IMR-90 (cell line): ENCODE results near the gene ZNF726. TPM values are rescaled to one million over a fixed set of nuclear protein-coding genes. Genes with fewer than 3 reads are reported as not detected.
"Not testable (repeated sequence)": the region's sequence is repeated elsewhere in the genome, so short reads cannot be mapped to it uniquely, and the experiment has no call there.

Experiments
- ATAC-seq: fragments of 200-7000 bp; cut with Tn5 transposase; 2 replicates; pipeline ENCODE4 v1.9.1; 2020; ENCODE audit warnings: low read depth, mild to moderate bottlenecking, moderate library complexity
- BruUV-seq: library from RNA; stranded (reverse); fragments of 400-500 nt; replicated peaks from 2 replicates; lab custom pipeline; 2021; lab: Mats Ljungman, UMichigan
- CTCF ChIA-PET: fragments of 300-600 bp; formaldehyde crosslinking; extraction: SDS; loops from one replicate; lab custom pipeline; 2021; ENCODE audit warnings: antibody characterized with exemption; lab: Yijun Ruan, JAX
- POLR2A ChIA-PET: fragments of 300-600 bp; sonication (Branson Sonifier 250); formaldehyde crosslinking; loops from one replicate; lab custom pipeline; 2022; ENCODE audit warnings: antibody characterized with exemption; ENCODE audit not compliant: unreplicated experiment; lab: Charles Lee
- DNase-seq: peaks from one replicate; pipeline ENCODE4 v3.0.0; 2013
- H2AFZ ChIP-seq: replicated peaks from 2 replicates; pipeline ENCODE3; 2013; ENCODE audit warnings: low read length, mild to moderate bottlenecking; ENCODE audit not compliant: poor library complexity
- H2AK5ac ChIP-seq: 2 replicates; pipeline ENCODE4 v1.6.1; 2013; ENCODE audit warnings: low read depth, low read length, inconsistent platforms
- H2AK9ac ChIP-seq: replicated peaks from 2 replicates; pipeline ENCODE3; 2013; ENCODE audit warnings: mild to moderate bottlenecking, low read depth, low read length, moderate library complexity; ENCODE audit not compliant: poor library complexity
- H2BK120ac ChIP-seq: 2 replicates; pipeline ENCODE4 v1.6.1; 2013; ENCODE audit warnings: low read depth, low read length, inconsistent platforms
- H2BK15ac ChIP-seq: 3 replicates; pipeline ENCODE4 v1.6.1; 2013; ENCODE audit warnings: low read depth, low read length, inconsistent platforms
- H2BK20ac ChIP-seq: 2 replicates; pipeline ENCODE4 v1.6.1; 2013; ENCODE audit warnings: low read depth, mild to moderate bottlenecking, inconsistent platforms, low read length, moderate library complexity
- H2BK5ac ChIP-seq: 2 replicates; pipeline ENCODE4 v1.6.1; 2013; ENCODE audit warnings: mild to moderate bottlenecking, low read depth, low read length, inconsistent platforms; ENCODE audit not compliant: poor library complexity, severe bottlenecking
- H3K14ac ChIP-seq: replicated peaks from 2 replicates; pipeline ENCODE4 v1.6.1; 2013; ENCODE audit warnings: low read depth, low read length, inconsistent platforms
- H3K18ac ChIP-seq: 2 replicates; pipeline ENCODE4 v1.6.1; 2013; ENCODE audit warnings: low read depth, low read length, control low read depth
- H3K23ac ChIP-seq: 2 replicates; pipeline ENCODE4 v1.6.1; 2013; ENCODE audit warnings: low read depth, low read length, inconsistent platforms
- H3K27ac ChIP-seq: 2 replicates; pipeline ENCODE4 v1.5.1; 2013; ENCODE audit warnings: mild to moderate bottlenecking, control low read depth, low read length; ENCODE audit not compliant: insufficient read depth
- H3K27me3 ChIP-seq: 2 replicates; pipeline ENCODE4 v1.6.1; 2013; ENCODE audit warnings: low read length; ENCODE audit not compliant: control insufficient read depth, insufficient read depth
- H3K36me3 ChIP-seq: 2 replicates; pipeline ENCODE4 v1.6.1; 2013; ENCODE audit warnings: low read length, mixed read lengths; ENCODE audit not compliant: control insufficient read depth, insufficient read depth
- H3K4ac ChIP-seq: 2 replicates; pipeline ENCODE4 v1.6.1; 2013; ENCODE audit warnings: low read depth, low read length, inconsistent platforms
- H3K4me1 ChIP-seq: 2 replicates; pipeline ENCODE4 v1.6.1; 2013; ENCODE audit warnings: low read length, mixed read lengths; ENCODE audit not compliant: control insufficient read depth, insufficient read depth
- H3K4me2 ChIP-seq: 2 replicates; pipeline ENCODE4 v1.6.1; 2013; ENCODE audit warnings: low read depth, mild to moderate bottlenecking, control low read depth, low read length, moderate library complexity
- H3K4me3 ChIP-seq: 2 replicates; pipeline ENCODE4 v1.5.1; 2013; ENCODE audit warnings: low read depth, mild to moderate bottlenecking, control low read depth, low read length, moderate library complexity; ENCODE audit not compliant: insufficient read depth
- H3K56ac ChIP-seq: 2 replicates; pipeline ENCODE4 v1.6.1; 2013; ENCODE audit warnings: low read length, inconsistent platforms; ENCODE audit not compliant: insufficient read depth; ENCODE audit errors: extremely low read depth
- H3K79me1 ChIP-seq, 2 experiments: 2 replicates each; pipeline ENCODE4 v1.6.1; 2013; ENCODE audit warnings: low read length in 2 of 2, inconsistent platforms in 1 of 2, low read depth in 1 of 2
- H3K9ac ChIP-seq: 2 replicates; pipeline ENCODE4 v1.6.1; 2013; ENCODE audit warnings: low read depth, low read length, control low read depth
- H3K9me1 ChIP-seq: 2 replicates; pipeline ENCODE4 v1.6.1; 2013; ENCODE audit warnings: low read length, inconsistent platforms; ENCODE audit not compliant: insufficient read depth
- H3K9me3 ChIP-seq: 2 replicates; pipeline ENCODE4 v1.6.1; 2013; ENCODE audit warnings: low read length; ENCODE audit not compliant: control insufficient read depth, insufficient read depth
- H4K20me1 ChIP-seq: 2 replicates; pipeline ENCODE4 v1.6.1; 2013; ENCODE audit warnings: low read length, inconsistent platforms; ENCODE audit not compliant: insufficient read depth
- H4K5ac ChIP-seq: 2 replicates; pipeline ENCODE4 v1.6.1; 2013; ENCODE audit warnings: mild to moderate bottlenecking, low read depth, low read length, control low read depth
- H4K8ac ChIP-seq, 2 experiments: 2 replicates each; pipeline ENCODE4 v1.6.1; 2013; ENCODE audit warnings: low read depth in 2 of 2, low read length in 2 of 2, control low read depth in 1 of 2, inconsistent platforms in 1 of 2
- H4K91ac ChIP-seq: 2 replicates; pipeline ENCODE4 v1.6.1; 2013; ENCODE audit warnings: low read depth, low read length, inconsistent platforms; ENCODE audit not compliant: insufficient read depth
- WGBS, 2 experiments: methylation state at CpG; one replicate each; pipeline versions ENCODE4 v1.1.5 to v1.1.7; 2013; ENCODE audit warnings: missing lambda C conversion rate in 2 of 2; ENCODE audit not compliant: insufficient read length in 1 of 2; ENCODE audit errors: extremely low coverage in 2 of 2; 5-methylcytosine and 5-hydroxymethylcytosine counted together
- dilution Hi-C: fragments of 300-500 bp; cut with HindIII; formaldehyde crosslinking; loops from one replicate; pipeline ENCODE4 v1.14.3; 2018; ENCODE audit warnings: low sequenced_read_pairs; ENCODE audit not compliant: unreplicated experiment
- in situ Hi-C: fragments of 300-500 bp; cut with MboI; formaldehyde crosslinking; loops from 3 replicates; pipeline ENCODE4 v1.14.3; 2019; ENCODE audit warnings: low sequenced_read_pairs, inconsistent platforms, mixed read lengths
- intact Hi-C: fragments of 100-400 bp; cut with micrococcal nuclease; formaldehyde crosslinking; loops from 2 replicates; pipeline ENCODE4 v1.10.0; 2022
- polyA plus RNA-seq, 3 experiments: library from polyadenylated mRNA; depleted of rRNA; stranded (reverse); fragments of >200 nt; gene quantifications; 2 replicates each; pipeline ENCODE4 v1.2.3, GENCODE V29; 2012; ENCODE audit warnings: low replicate concordance in 1 of 3
- total RNA-seq: library from RNA; depleted of rRNA; stranded (reverse); fragments of >200 nt; gene quantifications from 2 replicates; pipeline ENCODE4 v1.2.3, GENCODE V29; 2012

Gene ZNF726
- total and polyA plus RNA-seq, 2 of the 4 experiments (the other 2 are of a cell fraction) = 1.2 to 2.0 TPM

DNA sequence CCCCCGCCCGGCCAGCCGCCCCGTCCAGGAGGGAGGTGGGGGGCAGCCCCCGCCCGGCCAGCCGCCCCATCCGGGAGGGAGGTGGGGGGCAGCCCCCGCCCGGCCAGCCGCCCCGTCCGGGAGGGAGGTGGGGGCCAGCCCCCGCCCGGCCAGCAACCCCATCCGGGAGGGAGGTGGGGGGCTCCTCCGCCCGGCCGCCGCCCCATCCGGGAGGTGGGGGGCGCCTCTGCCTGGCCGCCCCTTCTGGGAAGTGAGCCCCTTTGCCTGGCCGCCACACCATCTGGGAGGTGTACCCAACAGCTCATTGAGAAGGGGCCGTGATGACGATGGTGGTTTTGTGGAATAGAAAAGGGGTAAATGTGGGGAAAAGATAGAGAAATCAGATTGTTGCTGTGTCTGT lies 49.6 kb downstream of the ZNF726 start:
- H3K27ac ChIP-seq, H3K9ac ChIP-seq, H4K8ac ChIP-seq, dilution Hi-C loops, H3K23ac ChIP-seq, H3K4me2 ChIP-seq, H2BK5ac ChIP-seq, H2AK5ac ChIP-seq, POLR2A ChIA-PET, H3K9me1 ChIP-seq, H4K91ac ChIP-seq, H3K18ac ChIP-seq, in situ Hi-C loops, H2BK120ac ChIP-seq, H2AFZ ChIP-seq, H3K4me3 ChIP-seq, intact Hi-C loops, H4K20me1 ChIP-seq, H3K9me3 ChIP-seq, H3K4me1 ChIP-seq, H3K36me3 ChIP-seq, H3K56ac ChIP-seq, H3K4ac ChIP-seq, H3K79me1 ChIP-seq, CTCF ChIA-PET, ATAC-seq, H3K27me3 ChIP-seq, H4K5ac ChIP-seq, DNase-seq, BruUV-seq, H2BK15ac ChIP-seq, H2AK9ac ChIP-seq, H3K14ac ChIP-seq, H2BK20ac ChIP-seq: not testable (repeated sequence)
- no CpG with 5 or more reads among the region's 26 CpGs for WGBS, 2 experiments
